Measurements from ENCODE around the gene BCAS1. TPM values are rescaled to one million over a fixed set of nuclear protein-coding genes. Genes with fewer than 3 reads are reported as not detected.

BCAS1 gene
- polyA plus RNA-seq, 1 of the 3 experiments (the other 2 are of a cell fraction), result not detected

DNA sequence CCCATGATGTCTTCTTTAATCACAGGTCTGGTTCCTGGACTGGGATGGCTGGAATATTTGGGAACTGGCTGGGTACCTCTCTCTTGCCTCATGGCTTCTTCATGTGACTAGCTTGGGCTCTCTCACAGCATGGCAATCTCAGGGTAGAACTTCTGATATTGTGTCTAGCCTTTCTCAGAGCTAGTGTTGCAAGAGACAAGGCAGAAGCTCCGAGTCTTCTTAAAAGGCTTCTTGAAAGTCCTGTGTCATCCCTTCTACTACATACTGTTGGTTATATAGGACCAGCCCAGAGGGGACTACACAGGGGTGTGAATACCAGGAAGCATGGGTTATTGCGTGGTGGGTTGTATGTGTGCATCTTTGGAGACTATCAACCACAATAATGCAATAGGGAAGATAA is 23.3 kb downstream of the BCAS1 start (continued):
- no peak for TF ChIP-seq POLR2AphosphoS5 (IDR thresholded peaks at IDR 0.05; ENCODE audit: low read depth, low read length)
- TF ChIP-seq, protein P1, sequence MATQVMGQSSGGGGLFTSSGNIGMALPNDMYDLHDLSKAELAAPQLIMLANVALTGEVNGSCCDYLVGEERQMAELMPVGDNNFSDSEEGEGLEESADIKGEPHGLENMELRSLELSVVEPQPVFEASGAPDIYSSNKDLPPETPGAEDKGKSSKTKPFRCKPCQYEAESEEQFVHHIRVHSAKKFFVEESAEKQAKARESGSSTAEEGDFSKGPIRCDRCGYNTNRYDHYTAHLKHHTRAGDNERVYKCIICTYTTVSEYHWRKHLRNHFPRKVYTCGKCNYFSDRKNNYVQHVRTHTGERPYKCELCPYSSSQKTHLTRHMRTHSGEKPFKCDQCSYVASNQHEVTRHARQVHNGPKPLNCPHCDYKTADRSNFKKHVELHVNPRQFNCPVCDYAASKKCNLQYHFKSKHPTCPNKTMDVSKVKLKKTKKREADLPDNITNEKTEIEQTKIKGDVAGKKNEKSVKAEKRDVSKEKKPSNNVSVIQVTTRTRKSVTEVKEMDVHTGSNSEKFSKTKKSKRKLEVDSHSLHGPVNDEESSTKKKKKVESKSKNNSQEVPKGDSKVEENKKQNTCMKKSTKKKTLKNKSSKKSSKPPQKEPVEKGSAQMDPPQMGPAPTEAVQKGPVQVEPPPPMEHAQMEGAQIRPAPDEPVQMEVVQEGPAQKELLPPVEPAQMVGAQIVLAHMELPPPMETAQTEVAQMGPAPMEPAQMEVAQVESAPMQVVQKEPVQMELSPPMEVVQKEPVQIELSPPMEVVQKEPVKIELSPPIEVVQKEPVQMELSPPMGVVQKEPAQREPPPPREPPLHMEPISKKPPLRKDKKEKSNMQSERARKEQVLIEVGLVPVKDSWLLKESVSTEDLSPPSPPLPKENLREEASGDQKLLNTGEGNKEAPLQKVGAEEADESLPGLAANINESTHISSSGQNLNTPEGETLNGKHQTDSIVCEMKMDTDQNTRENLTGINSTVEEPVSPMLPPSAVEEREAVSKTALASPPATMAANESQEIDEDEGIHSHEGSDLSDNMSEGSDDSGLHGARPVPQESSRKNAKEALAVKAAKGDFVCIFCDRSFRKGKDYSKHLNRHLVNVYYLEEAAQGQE (IDR thresholded peaks at IDR 0.05; ENCODE audit: low read depth, low read length), result no peak
- TF ChIP-seq YY1 (IDR thresholded peaks at IDR 0.05; ENCODE audit: low read depth), result no peak
- TF ChIP-seq EP300 (IDR thresholded peaks at IDR 0.05; ENCODE audit: borderline replicate concordance in 1 of 2, low read depth in 1 of 2, low read length in 1 of 2), result no peak

DNA sequence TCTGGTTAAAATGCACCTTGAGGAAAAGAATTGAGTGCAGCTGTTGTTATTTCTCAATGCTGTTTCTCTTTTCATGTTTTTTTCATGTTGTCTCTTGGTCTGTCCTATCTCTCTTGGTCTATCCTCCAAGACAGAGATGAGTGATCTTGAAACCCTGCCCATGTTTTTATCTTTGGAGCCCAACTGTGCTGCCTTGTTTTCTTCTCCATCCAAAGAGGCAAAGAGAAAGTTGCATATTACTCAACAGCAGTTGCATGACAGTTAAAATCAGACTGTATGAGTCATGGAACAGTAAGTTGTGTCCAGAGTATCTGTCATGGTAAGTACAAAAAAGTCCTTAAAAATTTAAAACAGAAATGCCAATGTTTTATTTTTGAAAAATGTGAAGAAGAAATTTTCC is 26.2 kb downstream of the BCAS1 start:
- Histone ChIP-seq H3K79me2 (ENCODE audit: insufficient read depth) (no peaks in the 10 kb centered on the region), H4K20me1 (ENCODE audit: insufficient read depth) (no peaks in the 10 kb centered on the region), H3F3A (replicated peaks; ENCODE audit: insufficient read depth) (no peaks in the 10 kb centered on the region), H3K4me3 (ENCODE audit: low read depth in 2 of 2, low read length in 1 of 2) (no peak overlapping the region), H3K36me3 (replicated peaks in 1 of 2; ENCODE audit: control insufficient read depth in 1 of 2, insufficient read depth in 2 of 2, low read length in 1 of 2) (no peaks in the 10 kb centered on the region), H3K27ac (ENCODE audit: low read depth in 2 of 2, low read length in 1 of 2) (no peak overlapping the region), H3K9ac (no peak overlapping the region), H3K4me2 (no peak overlapping the region), H3K4me1 (ENCODE audit: control insufficient read depth in 1 of 2, insufficient read depth in 2 of 2, low read depth in 1 of 2, low read length in 1 of 2) (no peaks in the 10 kb centered on the region; a peak in 1 of 4 replicates), H3K9me3 (no peaks in the 10 kb centered on the region), H2AFZ (ENCODE audit: low read depth) (no peak overlapping the region), H3K27me3 (ENCODE audit: insufficient read depth) (no peaks in the 10 kb centered on the region), H3K9me2 (no peaks in the 10 kb centered on the region)
- no peak for DNase-seq
- TF ChIP-seq, protein P2, sequence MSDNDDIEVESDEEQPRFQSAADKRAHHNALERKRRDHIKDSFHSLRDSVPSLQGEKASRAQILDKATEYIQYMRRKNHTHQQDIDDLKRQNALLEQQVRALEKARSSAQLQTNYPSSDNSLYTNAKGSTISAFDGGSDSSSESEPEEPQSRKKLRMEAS (IDR thresholded peaks at IDR 0.05; ENCODE audit: low read depth), result no peak
- TF ChIP-seq RAD21 (IDR thresholded peaks at IDR 0.05; ENCODE audit: low read length) (no peak), GATA2 (CRISPR knock-in tag; IDR thresholded peaks at IDR 0.05) (no peak), RXRA (IDR thresholded peaks at IDR 0.05; ENCODE audit: borderline replicate concordance, low read depth) (no peak), TCF12 (IDR thresholded peaks at IDR 0.05) (no peak)
- ChIA-PET POLR2A (no interaction called here), CTCF (no interaction called here)

DNA sequence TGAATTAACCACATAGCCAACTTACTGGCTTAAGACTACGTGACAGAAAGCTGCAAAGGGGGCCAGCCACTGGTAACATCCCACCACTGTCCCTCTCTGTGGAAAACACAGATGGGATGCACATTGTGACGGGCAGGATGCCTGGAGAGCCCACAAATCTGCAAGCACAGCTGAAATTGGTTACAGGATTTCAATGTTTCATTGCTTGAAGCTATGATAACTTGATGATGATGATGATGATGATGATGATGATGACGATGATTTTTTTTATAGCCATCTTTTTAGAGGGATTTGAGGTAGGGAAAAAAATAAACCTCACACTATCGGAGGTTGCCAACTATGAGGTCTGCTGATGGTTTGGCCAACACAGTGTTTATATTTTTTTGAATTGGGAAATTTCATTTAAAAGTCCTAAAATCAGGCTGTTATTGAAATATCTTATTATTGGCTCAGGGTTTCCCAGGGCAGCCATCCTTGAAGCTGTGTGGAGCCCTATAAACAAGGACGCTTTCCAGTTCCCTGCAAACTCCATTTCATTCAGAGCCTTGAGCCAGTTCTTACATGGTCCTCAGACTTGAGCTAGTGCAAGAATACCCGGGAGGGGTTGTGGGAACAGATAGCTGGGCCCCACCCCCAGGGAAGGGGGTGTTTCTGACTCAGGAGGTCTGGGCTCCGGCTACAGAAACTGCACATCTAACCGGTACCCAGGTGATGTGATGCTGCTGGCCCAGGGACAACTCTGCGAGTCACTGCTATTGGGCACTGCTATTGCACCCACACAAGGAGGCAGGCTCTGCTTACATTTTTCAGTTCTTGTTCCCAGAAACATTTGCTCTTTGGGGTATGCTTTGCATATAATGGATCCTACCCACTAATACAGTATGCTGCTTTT is 27.1 kb downstream of the BCAS1 start:
- H3K9ac ChIP-seq, result no peak overlapping the region
- H3K4me2 ChIP-seq, result no peak overlapping the region
- H3K9me2 ChIP-seq, result no peaks in the 10 kb centered on the region
- no peaks in the 10 kb centered on the region for H3K27me3 ChIP-seq (ENCODE audit: insufficient read depth)
- H3F3A ChIP-seq (replicated peaks; ENCODE audit: insufficient read depth), result no peaks in the 10 kb centered on the region
- CTCF ChIA-PET, result interaction anchor here (1.5 kb wide), 1 partner anchor 16 kb away, joined by 3 read pairs; no protein-coding TSS in a partner anchor
- H2AFZ ChIP-seq (ENCODE audit: low read depth), result no peak overlapping the region
- no peaks in the 10 kb centered on the region for H3K9me3 ChIP-seq
- H3K79me2 ChIP-seq (ENCODE audit: insufficient read depth), result no peaks in the 10 kb centered on the region
- POLR2A ChIA-PET, result no interaction called here
- 43% methylated on average over 6 of the region's 9 CpGs for WGBS (ENCODE audit: low lambda C conversion rate)
- no peak overlapping the region for H3K4me3 ChIP-seq (ENCODE audit: low read depth in 2 of 2, low read length in 1 of 2)
- no peaks in the 10 kb centered on the region for H4K20me1 ChIP-seq (ENCODE audit: insufficient read depth)
- no peaks in the 10 kb centered on the region; a peak in 1 of 4 replicates for H3K4me1 ChIP-seq (ENCODE audit: control insufficient read depth in 1 of 2, insufficient read depth in 2 of 2, low read depth in 1 of 2, low read length in 1 of 2)
- H3K27ac ChIP-seq (ENCODE audit: low read depth in 2 of 2, low read length in 1 of 2), result no peak overlapping the region
- no peaks in the 10 kb centered on the region for H3K36me3 ChIP-seq (replicated peaks in 1 of 2; ENCODE audit: control insufficient read depth in 1 of 2, insufficient read depth in 2 of 2, low read length in 1 of 2)
- no peak for DNase-seq
- TF ChIP-seq, protein P1 (IDR thresholded peaks at IDR 0.05; ENCODE audit: low read depth, low read length), result no peak
- TF ChIP-seq, protein P2 (IDR thresholded peaks at IDR 0.05; ENCODE audit: low read depth), result no peak
- TF ChIP-seq ELF1 (IDR thresholded peaks at IDR 0.05), result no peak
- no peak for TF ChIP-seq CHD2 (IDR thresholded peaks at IDR 0.05; ENCODE audit: low read length, partially characterized antibody)
- TF ChIP-seq, protein P3, sequence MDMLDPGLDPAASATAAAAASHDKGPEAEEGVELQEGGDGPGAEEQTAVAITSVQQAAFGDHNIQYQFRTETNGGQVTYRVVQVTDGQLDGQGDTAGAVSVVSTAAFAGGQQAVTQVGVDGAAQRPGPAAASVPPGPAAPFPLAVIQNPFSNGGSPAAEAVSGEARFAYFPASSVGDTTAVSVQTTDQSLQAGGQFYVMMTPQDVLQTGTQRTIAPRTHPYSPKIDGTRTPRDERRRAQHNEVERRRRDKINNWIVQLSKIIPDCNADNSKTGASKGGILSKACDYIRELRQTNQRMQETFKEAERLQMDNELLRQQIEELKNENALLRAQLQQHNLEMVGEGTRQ (IDR thresholded peaks at IDR 0.05; ENCODE audit: borderline replicate concordance, low read depth, low read length), result no peak
- no peak for TF ChIP-seq MXI1 (IDR thresholded peaks at IDR 0.05; ENCODE audit: low read depth, low read length)
- TF ChIP-seq FOSL2 (IDR thresholded peaks at IDR 0.05; ENCODE audit: borderline replicate concordance, low read depth), result no peak
- no peak for TF ChIP-seq SIN3A (IDR thresholded peaks at IDR 0.05; ENCODE audit: borderline replicate concordance, low read depth, low read length)
- TF ChIP-seq TCF12 (IDR thresholded peaks at IDR 0.05), result no peak
- TF ChIP-seq SMC3 (IDR thresholded peaks at IDR 0.05; ENCODE audit: low read depth, low read length), result no peak

Data from SK-N-SH (cell line).